ENCODE measurements around the gene CACNG4. TPM values are rescaled to one million over a fixed set of nuclear protein-coding genes. Genes with fewer than 3 reads are reported as not detected.

The CACNG4 gene
- total and polyA plus RNA-seq, 2 experiments from 2014 or later: 1.6 to 4.1 TPM

DNA sequence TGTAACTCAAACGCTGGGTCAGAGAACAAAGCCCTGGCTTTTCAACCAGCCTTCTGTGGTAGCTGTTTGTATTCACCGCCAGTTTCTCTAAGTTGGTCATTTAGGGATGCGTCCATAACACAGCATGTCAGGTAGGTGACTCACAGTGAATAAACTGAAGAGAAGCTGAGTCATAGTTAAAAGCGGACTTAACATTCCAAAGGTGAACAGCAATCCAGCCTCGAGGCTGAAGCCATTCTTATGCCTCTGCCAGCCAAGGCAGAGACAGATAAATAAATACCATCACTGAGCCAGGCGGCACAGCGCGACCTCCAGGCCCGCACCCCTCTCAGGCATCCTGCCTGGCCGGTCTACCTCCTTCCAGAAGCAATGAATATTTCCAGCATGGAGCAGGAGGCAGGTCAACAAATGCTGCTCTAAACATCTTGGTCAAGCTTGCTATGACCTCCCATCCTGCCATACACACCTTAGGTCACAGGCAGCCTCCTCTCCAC lies 12.4 kb upstream of the CACNG4 start:
- Mint-ChIP-seq H3K27me3 (ENCODE audit: insufficient read depth, low read depth, poor library complexity) (peaks cover 4% of the 10 kb centered on the region), H3K4me1 (peaks cover 27% of the 10 kb centered on the region), H3K9me3 (peaks cover 20% of the 10 kb centered on the region), H3K4me3 (no peak overlapping the region), H3K36me3 (ENCODE audit: low read depth) (peaks cover 8% of the 10 kb centered on the region; the same call in 2 of the 3 replicates), H3K27ac (peak overlapping the region; percentile 77; the same call in 1 of the 2 replicates)
- no peaks in the 10 kb centered on the region for H4K20me1 ChIP-seq (replicated peaks; ENCODE audit: insufficient read depth)
- H3K9me2 ChIP-seq (ENCODE audit: insufficient read depth): 0 out of 2 replicates have a peak, but pooled peaks cover 10% of the 10 kb centered on the region
- TF ChIP-seq, protein P1, sequence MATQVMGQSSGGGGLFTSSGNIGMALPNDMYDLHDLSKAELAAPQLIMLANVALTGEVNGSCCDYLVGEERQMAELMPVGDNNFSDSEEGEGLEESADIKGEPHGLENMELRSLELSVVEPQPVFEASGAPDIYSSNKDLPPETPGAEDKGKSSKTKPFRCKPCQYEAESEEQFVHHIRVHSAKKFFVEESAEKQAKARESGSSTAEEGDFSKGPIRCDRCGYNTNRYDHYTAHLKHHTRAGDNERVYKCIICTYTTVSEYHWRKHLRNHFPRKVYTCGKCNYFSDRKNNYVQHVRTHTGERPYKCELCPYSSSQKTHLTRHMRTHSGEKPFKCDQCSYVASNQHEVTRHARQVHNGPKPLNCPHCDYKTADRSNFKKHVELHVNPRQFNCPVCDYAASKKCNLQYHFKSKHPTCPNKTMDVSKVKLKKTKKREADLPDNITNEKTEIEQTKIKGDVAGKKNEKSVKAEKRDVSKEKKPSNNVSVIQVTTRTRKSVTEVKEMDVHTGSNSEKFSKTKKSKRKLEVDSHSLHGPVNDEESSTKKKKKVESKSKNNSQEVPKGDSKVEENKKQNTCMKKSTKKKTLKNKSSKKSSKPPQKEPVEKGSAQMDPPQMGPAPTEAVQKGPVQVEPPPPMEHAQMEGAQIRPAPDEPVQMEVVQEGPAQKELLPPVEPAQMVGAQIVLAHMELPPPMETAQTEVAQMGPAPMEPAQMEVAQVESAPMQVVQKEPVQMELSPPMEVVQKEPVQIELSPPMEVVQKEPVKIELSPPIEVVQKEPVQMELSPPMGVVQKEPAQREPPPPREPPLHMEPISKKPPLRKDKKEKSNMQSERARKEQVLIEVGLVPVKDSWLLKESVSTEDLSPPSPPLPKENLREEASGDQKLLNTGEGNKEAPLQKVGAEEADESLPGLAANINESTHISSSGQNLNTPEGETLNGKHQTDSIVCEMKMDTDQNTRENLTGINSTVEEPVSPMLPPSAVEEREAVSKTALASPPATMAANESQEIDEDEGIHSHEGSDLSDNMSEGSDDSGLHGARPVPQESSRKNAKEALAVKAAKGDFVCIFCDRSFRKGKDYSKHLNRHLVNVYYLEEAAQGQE (IDR thresholded peaks at IDR 0.05; ENCODE audit: unreplicated experiment): no peak
- no peak for TF ChIP-seq STAT1 (IDR thresholded peaks at IDR 0.05; ENCODE audit: unreplicated experiment)
- no peak for TF ChIP-seq POLR2AphosphoS5 (IDR thresholded peaks at IDR 0.05; ENCODE audit: low read depth)
- no peak for TF ChIP-seq ZNF114 (CRISPR knock-in tag; IDR thresholded peaks at IDR 0.05)
- no peak for TF ChIP-seq ZNF462 (CRISPR knock-in tag; IDR thresholded peaks at IDR 0.05)
- no peak for TF ChIP-seq JUNB (IDR thresholded peaks at IDR 0.05; ENCODE audit: unreplicated experiment)
- no peak for TF ChIP-seq EZH2phosphoT487 (IDR thresholded peaks at IDR 0.05; ENCODE audit: unreplicated experiment)
- TF ChIP-seq CREB1 (CRISPR knock-in tag; IDR thresholded peaks at IDR 0.05; ENCODE audit: low read depth): no peak
- H3K27ac ChIP-seq (ENCODE audit: low read depth): no peak overlapping the region
- H3K79me2 ChIP-seq (replicated peaks; ENCODE audit: insufficient read depth): no peaks in the 10 kb centered on the region
- peak; percentile 70 for ATAC-seq
- no peaks in the 10 kb centered on the region for H3K36me3 ChIP-seq (ENCODE audit: insufficient read depth)
- H3K27me3 ChIP-seq (ENCODE audit: insufficient read depth): no peaks in the 10 kb centered on the region
- peak overlapping the region; percentile 1; the same call in 1 of the 2 replicates for H2AFZ ChIP-seq
- no peak overlapping the region for H3K4me3 ChIP-seq
- peaks cover 18% of the 10 kb centered on the region for H3K4me1 ChIP-seq (ENCODE audit: insufficient read depth)
- 0 out of 2 replicates have a peak overlapping the region, but pooled peaks have one; percentile 63 for H3K4me2 ChIP-seq
- no peaks in the 10 kb centered on the region for H3F3A ChIP-seq (replicated peaks; ENCODE audit: low read depth)
- peak; percentile 64 for DNase-seq (ENCODE audit: low spot score)

Measured in GM23338 (cell line).